ENCODE measurements around the gene ASAH2.

DNA sequence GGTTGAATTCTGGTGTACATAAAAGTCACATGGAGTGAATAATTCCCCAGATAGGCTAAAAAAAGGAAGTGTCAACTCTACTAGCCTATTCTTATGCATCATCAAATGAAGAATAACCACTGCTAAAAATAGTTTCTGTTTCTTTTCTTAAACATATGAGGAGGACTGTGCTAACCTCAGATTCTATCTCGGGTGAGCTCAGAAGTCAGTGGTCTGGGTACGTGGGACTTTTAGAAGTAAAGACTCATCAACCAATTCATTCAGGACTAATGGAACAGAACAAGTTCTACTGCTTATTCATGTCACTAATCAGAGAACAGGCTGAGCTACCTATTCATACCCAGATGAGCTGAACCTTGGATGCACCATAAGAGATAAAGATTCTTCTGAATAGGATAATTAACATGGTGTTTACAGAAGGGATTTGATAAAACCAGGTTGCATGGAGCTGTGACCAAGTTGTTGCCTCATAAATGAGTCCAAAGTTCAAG is 9.5 kb upstream of the ASAH2 start:
- no peak for TF ChIP-seq POLR2A (IDR thresholded peaks at IDR 0.05)
- TF ChIP-seq, protein P1, sequence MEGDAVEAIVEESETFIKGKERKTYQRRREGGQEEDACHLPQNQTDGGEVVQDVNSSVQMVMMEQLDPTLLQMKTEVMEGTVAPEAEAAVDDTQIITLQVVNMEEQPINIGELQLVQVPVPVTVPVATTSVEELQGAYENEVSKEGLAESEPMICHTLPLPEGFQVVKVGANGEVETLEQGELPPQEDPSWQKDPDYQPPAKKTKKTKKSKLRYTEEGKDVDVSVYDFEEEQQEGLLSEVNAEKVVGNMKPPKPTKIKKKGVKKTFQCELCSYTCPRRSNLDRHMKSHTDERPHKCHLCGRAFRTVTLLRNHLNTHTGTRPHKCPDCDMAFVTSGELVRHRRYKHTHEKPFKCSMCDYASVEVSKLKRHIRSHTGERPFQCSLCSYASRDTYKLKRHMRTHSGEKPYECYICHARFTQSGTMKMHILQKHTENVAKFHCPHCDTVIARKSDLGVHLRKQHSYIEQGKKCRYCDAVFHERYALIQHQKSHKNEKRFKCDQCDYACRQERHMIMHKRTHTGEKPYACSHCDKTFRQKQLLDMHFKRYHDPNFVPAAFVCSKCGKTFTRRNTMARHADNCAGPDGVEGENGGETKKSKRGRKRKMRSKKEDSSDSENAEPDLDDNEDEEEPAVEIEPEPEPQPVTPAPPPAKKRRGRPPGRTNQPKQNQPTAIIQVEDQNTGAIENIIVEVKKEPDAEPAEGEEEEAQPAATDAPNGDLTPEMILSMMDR (IDR thresholded peaks at IDR 0.05), result no peak
